B cell (primary cell): Measurements from ENCODE around the gene MYL7. TPM values are rescaled to one million over a fixed set of nuclear protein-coding genes. Genes with fewer than 3 reads are reported as not detected.
A peak's percentile ranks its signal among the peaks of the same experiment; 100 is the strongest.

Source experiments
- ATAC-seq: fragments of 200-7000 bp; cut with Tn5 transposase; one replicate; pipeline ENCODE4 v1.10.0; 2021; ENCODE audit warnings: low read depth, mild to moderate bottlenecking, moderate number of reproducible peaks, moderate library complexity
- CTCF ChIA-PET: fragments of 350-600 bp; sonication (Branson Sonifier 250); formaldehyde crosslinking; loops from one replicate; lab custom pipeline; 2021; ENCODE audit warnings: antibody characterized with exemption, inconsistent platforms; lab: Charles Lee
- POLR2A ChIA-PET: fragments of 350-600 bp; sonication (Branson Sonifier 250); formaldehyde crosslinking; loops from one replicate; lab custom pipeline; 2021; ENCODE audit warnings: antibody characterized with exemption; lab: Charles Lee
- DNase-seq: peaks from one replicate; pipeline ENCODE4 v3.0.0; 2013
- H2AFZ ChIP-seq: 2 replicates; pipeline ENCODE4 v1.6.1; 2012; ENCODE audit warnings: mild to moderate bottlenecking, low read depth, low read length; ENCODE audit not compliant: insufficient read depth, poor library complexity, severe bottlenecking
- H3K27ac ChIP-seq, 2 donors: 1 replicate in 1 of 2; 2 replicates in 1 of 2; pipeline ENCODE4 v1.5.1; 2012 to 2013; ENCODE audit warnings: low read length in 2 of 2, mild to moderate bottlenecking in 2 of 2, moderate library complexity in 1 of 2
- H3K27me3 ChIP-seq, 4 experiments: fragments of 200-600 bp in 1 of 4; sonication (generic) in 1 of 4; replicated peaks in 1 of 4; 1 replicate in 2 of 4; 2 replicates in 2 of 4; pipeline versions ENCODE4 v1.6.1 to v1.7.0; 2013 to 2016; ENCODE audit warnings: low read length in 3 of 4, mild to moderate bottlenecking in 2 of 4, mixed read lengths in 1 of 4, moderate library complexity in 1 of 4; ENCODE audit not compliant: insufficient read depth in 4 of 4, control insufficient read depth in 3 of 4; ENCODE audit errors: control extremely low read depth in 1 of 4
- H3K36me3 ChIP-seq, 2 experiments: replicated peaks in 1 of 2; 1 replicate in 1 of 2; 2 replicates in 1 of 2; pipeline versions ENCODE4 v1.6.1 to v1.7.1; 2013; ENCODE audit warnings: low read length in 1 of 2; ENCODE audit not compliant: insufficient read depth in 2 of 2, control insufficient read depth in 1 of 2; ENCODE audit errors: control extremely low read depth in 1 of 2, extremely low read depth in 1 of 2
- H3K4me1 ChIP-seq, 2 donors: fragments of 200-600 bp in 1 of 2; sonication (generic) in 1 of 2; 1 replicate in 1 of 2; 2 replicates in 1 of 2; pipeline versions ENCODE4 v1.5.1 to v1.6.1; 2013 to 2017; ENCODE audit warnings: low read length in 2 of 2; ENCODE audit not compliant: control insufficient read depth in 2 of 2, insufficient read depth in 2 of 2
- H3K4me2 ChIP-seq: replicated peaks from 2 replicates; pipeline ENCODE3; 2012; ENCODE audit warnings: mild to moderate bottlenecking, low read depth, low read length; ENCODE audit not compliant: poor library complexity, severe bottlenecking
- H3K4me3 ChIP-seq, 5 experiments: fragments of 200-600 bp in 1 of 5; sonication (generic) in 1 of 5; 1 replicate in 3 of 5; 2 replicates in 2 of 5; pipeline versions ENCODE4 v1.5.1 to v1.7.0; 2011 to 2016; ENCODE audit warnings: low read length in 4 of 5, mild to moderate bottlenecking in 4 of 5, low read depth in 2 of 5, control low read depth in 1 of 5, moderate library complexity in 1 of 5; ENCODE audit not compliant: insufficient read depth in 1 of 5; ENCODE audit errors: control extremely low read depth in 1 of 5, extremely low read depth in 1 of 5
- H3K79me2 ChIP-seq: fragments of 200-600 bp; sonication (generic); one replicate; pipeline ENCODE4 v1.6.0; 2016; ENCODE audit warnings: low read length; ENCODE audit not compliant: control insufficient read depth, insufficient read depth
- H3K9ac ChIP-seq: fragments of 200-600 bp; sonication (generic); 2 replicates; pipeline ENCODE4 v1.6.1; 2017; ENCODE audit warnings: mild to moderate bottlenecking, low read length, moderate library complexity
- H3K9me3 ChIP-seq, 3 donors: one replicate each; pipeline versions ENCODE4 v1.6.1 to v1.7.1; 2013; ENCODE audit warnings: low read length in 2 of 3; ENCODE audit not compliant: control insufficient read depth in 2 of 3, insufficient read depth in 1 of 3; ENCODE audit errors: control extremely low read depth in 1 of 3
- H4K20me1 ChIP-seq: 2 replicates; pipeline ENCODE4 v1.6.0; 2012; ENCODE audit warnings: mild to moderate bottlenecking, low read length; ENCODE audit not compliant: insufficient read depth, control insufficient read depth, poor library complexity, severe bottlenecking
- H3K27ac Mint-ChIP-seq: one replicate; pipeline ENCODE4 v1.8.0; 2021; ENCODE audit warnings: mixed read lengths
- H3K27me3 Mint-ChIP-seq: one replicate; pipeline ENCODE4 v1.8.0; 2021; ENCODE audit warnings: mixed read lengths
- H3K4me1 Mint-ChIP-seq: one replicate; pipeline ENCODE4 v1.8.0; 2021; ENCODE audit warnings: mixed read lengths
- H3K4me3 Mint-ChIP-seq: one replicate; pipeline ENCODE4 v1.8.0; 2021; ENCODE audit warnings: mixed read lengths
- H3K9me3 Mint-ChIP-seq: one replicate; pipeline ENCODE4 v1.8.0; 2022; ENCODE audit warnings: mixed read lengths; ENCODE audit not compliant: insufficient read depth
- CTCF ChIP-seq: fragments of 200-600 bp; IDR thresholded peaks from one replicate; pipeline ENCODE4 v1.8.0; 2022; ENCODE audit warnings: antibody characterized with exemption, mild to moderate bottlenecking
- EZH2 ChIP-seq: IDR thresholded peaks from 2 replicates; pipeline ENCODE4 v1.6.1; 2012; ENCODE audit warnings: borderline replicate concordance, low read depth, mild to moderate bottlenecking, moderate library complexity, low read length; ENCODE audit not compliant: insufficient read depth, poor library complexity, severe bottlenecking
- WGBS: methylation state at CpG from one replicate; pipeline ENCODE4 v1.1.5; 2013; ENCODE audit warnings: missing lambda C conversion rate; ENCODE audit not compliant: insufficient coverage; 5-methylcytosine and 5-hydroxymethylcytosine counted together
- intact Hi-C: fragments of 100-400 bp; cut with micrococcal nuclease; formaldehyde crosslinking; loops from one replicate; pipeline ENCODE4 v1.10.0; 2022
- polyA plus RNA-seq: library from polyadenylated mRNA; depleted of rRNA; stranded (reverse); fragments of >200 nt; gene quantifications from 2 replicates; pipeline ENCODE4 v1.2.3, GENCODE V29; 2012
- total RNA-seq, 2 donors: library from RNA; stranded (reverse); fragments of 120-200 nt in 1 of 2; gene quantifications; 1 replicate in 1 of 2; 2 replicates in 1 of 2; pipeline versions ENCODE4 v1.2.3 to v1.2.4, GENCODE V29; 2013 to 2022

MYL7 gene
- total and polyA plus RNA-seq, 2 donors (not counting 1 experiment from before 2014, with no cell fraction given): not detected

GRCh38 chr7:44106311-44107065, 34.6 kb downstream of the MYL7 start:
- peaks cover 0 to 13% of the 10 kb centered on the region in 2 experiments for H3K36me3 ChIP-seq
- peak overlapping the region; percentile 90 for H3K4me3 Mint-ChIP-seq
- peaks cover 37% of the 10 kb centered on the region for H3K4me1 Mint-ChIP-seq
- 84% methylated on average over 7 of the region's 10 CpGs for WGBS
- H3K4me2 ChIP-seq: peak overlapping the region; percentile 99
- no peaks in the 10 kb centered on the region for H3K9me3 ChIP-seq
- H3K4me3 ChIP-seq: no peak overlapping the region
- H3K27ac ChIP-seq: no peak overlapping the region
- POLR2A ChIA-PET: interaction anchor here (0.7 kb wide), 1 partner anchor 30 kb away, joined by 3 read pairs; no protein-coding TSS in a partner anchor
- intact Hi-C loops: no loop called here
- ATAC-seq: no peak
- TF ChIP-seq CTCF: no peak
- no peak for TF ChIP-seq EZH2
- CTCF ChIA-PET: no interaction called here
- peaks cover 24 to 42% of the 10 kb centered on the region in 2 donors for H3K4me1 ChIP-seq
- H3K9ac ChIP-seq: no peak overlapping the region
- no peak overlapping the region for H2AFZ ChIP-seq
- H3K27me3 Mint-ChIP-seq: no peaks in the 10 kb centered on the region
- no peak for DNase-seq
- H3K27me3 ChIP-seq: peaks cover 0 to 11% (median 2%) of the 10 kb centered on the region in 4 experiments
- peaks cover 9% of the 10 kb centered on the region for H3K79me2 ChIP-seq
- no peak overlapping the region for H3K27ac Mint-ChIP-seq
- H4K20me1 ChIP-seq: no peaks in the 10 kb centered on the region
- no peaks in the 10 kb centered on the region for H3K9me3 Mint-ChIP-seq

GRCh38 chr7:44105832-44106231, 35.3 kb downstream of the MYL7 start:
- peak overlapping the region; percentile 99 for H3K4me2 ChIP-seq
- CTCF ChIA-PET: interaction anchor here (0.7 to 1.4 kb wide), 2 partner anchors 22 to 86 kb away, joined by 4 to 6 read pairs; no protein-coding TSS in a partner anchor
- H3K27ac ChIP-seq: no peak overlapping the region
- peaks cover 30 to 49% of the 10 kb centered on the region in 2 donors for H3K4me1 ChIP-seq
- peaks cover 0 to 11% (median 2%) of the 10 kb centered on the region in 4 experiments for H3K27me3 ChIP-seq
- peaks cover 9% of the 10 kb centered on the region for H3K79me2 ChIP-seq
- H3K27me3 Mint-ChIP-seq: no peaks in the 10 kb centered on the region
- POLR2A ChIA-PET: interaction anchor here (1.6 kb wide), 1 partner anchor 17 kb away, joined by 7 read pairs; the partner anchor contains the start of gene POLD2
- H3K9me3 ChIP-seq: peaks cover 0 to 2% (median 0%) of the 10 kb centered on the region in 3 donors
- ATAC-seq (no peak), DNase-seq (peak; percentile 31)
- H3K36me3 ChIP-seq: peaks cover 0 to 9% of the 10 kb centered on the region in 2 experiments
- TF ChIP-seq CTCF: no peak
- no peak for TF ChIP-seq EZH2
- peak overlapping the region; percentile 76 for H3K27ac Mint-ChIP-seq
- no peak overlapping the region for H2AFZ ChIP-seq
- 0% methylated on average over 1 of the region's 2 CpGs for WGBS
- H3K4me3 ChIP-seq: peak overlapping the region in 1 of 5 experiments; percentile 59
- no peaks in the 10 kb centered on the region for H4K20me1 ChIP-seq
- no peak overlapping the region for H3K9ac ChIP-seq
- H3K9me3 Mint-ChIP-seq: no peaks in the 10 kb centered on the region
- intact Hi-C loops: loop anchor here (1.0 kb wide), 1 partner anchor 17 kb away; the partner anchor contains the start of gene POLD2
- H3K4me3 Mint-ChIP-seq: peak overlapping the region; percentile 90
- H3K4me1 Mint-ChIP-seq: peaks cover 44% of the 10 kb centered on the region
